Sigmoid colon (tissue), 7 donors: ENCODE results near the gene LYSMD4. TPM values are rescaled to one million over a fixed set of nuclear protein-coding genes. Genes with fewer than 3 reads are reported as not detected.

Source experiments
- DNase-seq: peaks from one replicate; pipeline ENCODE4 v3.0.0-alpha.2; 2019
- H3K27ac ChIP-seq, 4 donors: fragments of 200-600 bp; sonication (generic); one replicate each; pipeline ENCODE4 v1.5.1; 2016 to 2019; ENCODE audit warnings: mild to moderate bottlenecking in 1 of 4
- H3K27me3 ChIP-seq, 3 donors: fragments of 200-600 bp; sonication (generic); one replicate each; pipeline ENCODE4 v1.5.1; 2019; ENCODE audit warnings: mild to moderate bottlenecking in 1 of 3
- H3K36me3 ChIP-seq, 4 donors: fragments of 200-600 bp; sonication (generic); one replicate each; pipeline ENCODE4 v1.5.1; 2016 to 2019
- H3K4me1 ChIP-seq, 4 donors: fragments of 200-600 bp; sonication (generic); one replicate each; pipeline ENCODE4 v1.5.1; 2017 to 2019
- H3K4me3 ChIP-seq, 4 donors: fragments of 200-600 bp; sonication (generic); one replicate each; pipeline ENCODE4 v1.5.1; 2017 to 2019; ENCODE audit warnings: mild to moderate bottlenecking in 2 of 4, moderate library complexity in 1 of 4
- H3K9me3 ChIP-seq, 4 donors: fragments of 200-600 bp in 3 of 4; sonication (generic) in 3 of 4; one replicate each; pipeline versions ENCODE4 v1.5.1 to v1.6.1; 2013 to 2019
- CTCF ChIP-seq, 4 experiments: fragments of 450-650 bp in 3 of 4; fragments of 200-600 bp in 1 of 4; IDR thresholded peaks; one replicate each; pipeline ENCODE4 v1.5.1; 2016 to 2019; ENCODE audit warnings: antibody characterized with exemption in 4 of 4, mild to moderate bottlenecking in 3 of 4, moderate library complexity in 2 of 4
- EP300 ChIP-seq, 4 donors: sonication (generic); formaldehyde crosslinking; IDR thresholded peaks; one replicate each; pipeline ENCODE4 v1.6.1; 2017; ENCODE audit warnings: antibody characterized with exemption in 4 of 4
- POLR2A ChIP-seq, 2 donors: fragments of 450-650 bp; IDR thresholded peaks; one replicate each; pipeline ENCODE4 v1.6.1; 2016; ENCODE audit warnings: antibody characterized with exemption in 2 of 2, mild to moderate bottlenecking in 2 of 2, moderate library complexity in 2 of 2
- POLR2AphosphoS5 ChIP-seq, 4 donors: sonication (generic); formaldehyde crosslinking; IDR thresholded peaks; one replicate each; pipeline ENCODE4 v1.6.1; 2017; ENCODE audit warnings: antibody characterized with exemption in 4 of 4
- WGBS, 2 donors: extraction: QIAGEN DNeasy Blood & Tissue Kit; methylation state at CpG; one replicate each; pipeline ENCODE4 v1.1.7; 2013; 5-methylcytosine and 5-hydroxymethylcytosine counted together
- intact Hi-C: fragments of 100-400 bp; cut with DNase I; formaldehyde crosslinking; loops from one replicate; pipeline ENCODE4 v1.15.1; 2023
- polyA plus RNA-seq, 3 donors: library from polyadenylated mRNA; stranded (reverse); fragments of 200-250 nt; gene quantifications; one replicate each; pipeline ENCODE4 v1.2.3, GENCODE V29; 2013
- total RNA-seq, 4 donors: library from RNA; depleted of rRNA; stranded (reverse); fragments of >200 nt; gene quantifications; one replicate each; pipeline ENCODE4 v1.1.0, GENCODE V29; 2016
- donor health status: healthy with polysubstance abuse.
- donor health status: Bipolar disorder and iron deficiency.
- donor health status: healthy.

The LYSMD4 gene
- total and polyA plus RNA-seq, 7 donors: 5.1 to 15.3 (median 7.1) TPM

GRCh38 chr15:99732751-99733267, 428 bp downstream of the LYSMD4 start:
- TF ChIP-seq POLR2AphosphoS5 (IDR thresholded peaks at IDR 0.05): no peak
- no peak for TF ChIP-seq CTCF (IDR thresholded peaks at IDR 0.05)
- TF ChIP-seq EP300 (IDR thresholded peaks at IDR 0.05): no peak
- no peak for TF ChIP-seq POLR2A (IDR thresholded peaks at IDR 0.05)
- Histone ChIP-seq H3K27ac (peak overlapping the region; percentile 87 to 95 (median 90)), H3K9me3 (no peaks in the 10 kb centered on the region), H3K27me3 (no peaks in the 10 kb centered on the region), H3K4me1 (peaks cover 0 to 32% (median 20%) of the 10 kb centered on the region in 4 donors), H3K36me3 (peaks cover 0 to 17% (median 6%) of the 10 kb centered on the region in 4 donors), H3K4me3 (peak overlapping the region; percentile 59 to 95 (median 90))
- 1% methylated on average over 46 of the region's 46 CpGs for WGBS, 2 donors
- intact Hi-C loops: loop anchor here (10.0 kb wide), 1 partner anchor 458 kb away; no protein-coding TSS in a partner anchor
- peak; percentile 79 for DNase-seq

DNA sequence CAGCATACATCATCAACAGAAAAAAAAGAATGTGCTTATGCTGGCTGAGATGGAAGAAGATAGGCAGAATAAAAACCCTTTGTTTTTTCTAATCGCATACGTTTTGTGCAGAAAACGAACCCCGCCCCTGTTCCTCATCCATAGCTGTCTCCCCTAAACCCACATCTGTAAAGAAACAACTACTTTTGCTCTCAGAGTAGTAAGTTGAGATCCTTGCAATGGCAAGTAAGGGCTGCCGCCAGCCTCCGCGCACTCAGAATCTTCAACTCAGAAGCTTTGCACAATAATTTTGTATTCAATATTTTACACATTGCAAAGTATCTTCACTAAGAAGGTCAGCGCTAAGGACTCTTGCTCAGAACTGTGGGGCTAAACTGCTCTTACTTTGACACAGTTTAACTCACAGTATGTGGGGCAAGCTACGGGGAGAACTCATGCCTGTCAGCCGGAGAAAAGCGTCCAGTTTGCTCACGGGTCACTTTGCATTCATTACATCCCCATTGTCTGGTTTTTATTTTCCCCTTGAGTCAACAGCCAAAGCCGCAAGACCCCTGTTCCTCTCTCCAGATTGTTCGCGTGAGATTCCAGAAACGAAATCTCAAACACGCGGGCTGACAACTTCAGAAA, 1.0 kb downstream of the LYSMD4 start:
- intact Hi-C loops: loop anchor here (10.0 kb wide), 1 partner anchor 457 kb away; no protein-coding TSS in a partner anchor
- no peak for DNase-seq
- H3K36me3 ChIP-seq: peaks cover 0 to 21% (median 6%) of the 10 kb centered on the region in 4 donors
- 27 to 33% methylated on average over 18 of the region's 18 CpGs for WGBS, 2 donors
- no peaks in the 10 kb centered on the region for H3K27me3 ChIP-seq
- H3K27ac ChIP-seq: peak overlapping the region; percentile 87 to 95 (median 90)
- peak overlapping the region; percentile 59 to 95 (median 90) for H3K4me3 ChIP-seq
- peaks cover 0 to 32% (median 20%) of the 10 kb centered on the region in 4 donors for H3K4me1 ChIP-seq
- no peaks in the 10 kb centered on the region for H3K9me3 ChIP-seq
- no peak for TF ChIP-seq CTCF (IDR thresholded peaks at IDR 0.05)

GRCh38 chr15:99731336-99732123, 1.7 kb downstream of the LYSMD4 start:
- Histone ChIP-seq H3K36me3 (peaks cover 0 to 21% (median 6%) of the 10 kb centered on the region in 4 donors), H3K4me1 (peaks cover 0 to 32% (median 20%) of the 10 kb centered on the region in 4 donors), H3K27me3 (no peaks in the 10 kb centered on the region), H3K4me3 (peak overlapping the region in 3 of 4 donors; percentile 89 to 95 (median 90)), H3K9me3 (no peaks in the 10 kb centered on the region), H3K27ac (peak overlapping the region; percentile 87 to 95 (median 90))
- no peak for DNase-seq
- intact Hi-C loops: loop anchor here (2.0 to 10.0 kb wide), 2 partner anchors 23 to 457 kb away; no protein-coding TSS in a partner anchor
- WGBS, 2 donors: 87 to 91% methylated on average over 26 of the region's 26 CpGs
- no peak for TF ChIP-seq EP300 (IDR thresholded peaks at IDR 0.05)
- TF ChIP-seq CTCF (IDR thresholded peaks at IDR 0.05): no peak
- no peak for TF ChIP-seq POLR2AphosphoS5 (IDR thresholded peaks at IDR 0.05)
- TF ChIP-seq POLR2A (IDR thresholded peaks at IDR 0.05): no peak

DNA sequence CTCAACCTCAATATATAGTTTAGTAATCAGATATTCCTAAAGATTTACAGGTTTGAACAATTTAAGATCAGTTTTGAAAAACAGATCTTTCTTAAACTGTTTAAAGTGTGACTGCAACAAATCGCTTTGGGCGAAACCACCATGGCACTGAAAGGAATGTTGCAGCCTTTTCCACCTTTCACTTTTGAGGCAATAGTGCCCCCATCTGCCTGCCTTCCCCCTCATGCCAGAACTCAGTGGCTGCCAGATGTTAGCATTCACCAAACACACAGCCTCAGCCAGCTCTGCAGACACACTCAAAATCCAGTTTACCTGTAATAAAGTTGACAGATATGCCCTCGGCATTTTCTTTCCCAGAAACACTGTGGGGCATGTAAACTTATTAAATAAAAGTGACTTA, 3.3 kb downstream of the LYSMD4 start:
- H3K9me3 ChIP-seq: no peaks in the 10 kb centered on the region
- WGBS, 2 donors: 60 to 75% methylated on average over 3 of the region's 3 CpGs
- intact Hi-C loops: loop anchor here (2.0 to 10.0 kb wide), 2 partner anchors 21 to 455 kb away; no protein-coding TSS in a partner anchor
- no peak overlapping the region for H3K27ac ChIP-seq
- no peak overlapping the region for H3K4me3 ChIP-seq
- peaks cover 0 to 21% (median 6%) of the 10 kb centered on the region in 4 donors for H3K36me3 ChIP-seq
- TF ChIP-seq POLR2AphosphoS5 (IDR thresholded peaks at IDR 0.05) (no peak), CTCF (IDR thresholded peaks at IDR 0.05) (peak in 1 of 4 experiments; percentile 27), POLR2A (IDR thresholded peaks at IDR 0.05) (no peak)
- peaks cover 0 to 32% (median 20%) of the 10 kb centered on the region in 4 donors for H3K4me1 ChIP-seq
- no peak for DNase-seq
- no peaks in the 10 kb centered on the region for H3K27me3 ChIP-seq
